GM18870 (cell line): ENCODE measurements around the gene TFPI.

Experiments used
- ATAC-seq: cut with Tn5 transposase; IDR thresholded peaks from one replicate; pipeline ENCODE4 v1.9.1; 2021; ENCODE audit warnings: moderate library complexity; ENCODE audit not compliant: unreplicated experiment

TFPI gene

DNA sequence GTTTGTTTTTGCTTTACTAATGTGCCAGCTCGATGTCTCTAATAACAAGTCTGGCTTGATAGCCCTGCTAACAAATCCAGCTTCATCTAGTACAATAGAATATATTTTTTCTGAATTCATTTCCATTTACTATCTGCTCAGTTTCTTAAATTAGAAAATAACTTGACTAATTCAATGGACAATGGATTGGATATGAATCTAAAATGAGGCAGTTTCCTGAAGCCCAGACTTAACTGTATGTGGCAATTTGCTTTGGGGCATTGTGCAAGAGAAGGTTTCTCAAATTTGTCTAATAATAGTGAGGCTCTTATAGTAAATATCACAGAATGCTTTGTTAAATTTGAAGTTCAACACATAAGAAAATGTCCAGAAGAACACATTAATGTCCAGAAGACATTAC is 132.0 kb downstream of the TFPI start:
- ATAC-seq, result no peak

DNA sequence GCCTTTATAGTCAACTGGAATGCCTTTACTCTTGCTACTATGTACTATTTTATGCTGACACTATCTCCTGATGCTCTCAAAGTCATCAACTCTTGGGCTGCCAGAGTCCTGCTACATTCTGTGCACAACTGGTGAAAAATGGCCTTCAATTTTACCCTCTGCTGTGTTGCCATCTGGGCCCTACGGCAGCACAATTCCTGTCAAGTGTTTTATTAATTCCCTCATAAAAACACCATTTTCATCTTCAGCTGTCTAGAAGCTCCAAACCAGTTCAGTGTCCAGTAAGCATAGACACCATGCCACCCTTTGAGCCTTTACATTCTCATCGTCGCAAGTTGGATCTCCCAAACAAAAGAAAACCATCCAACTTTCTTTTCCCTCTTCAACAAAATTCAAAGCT is 132.7 kb downstream of the TFPI start:
- ATAC-seq, result no peak

DNA sequence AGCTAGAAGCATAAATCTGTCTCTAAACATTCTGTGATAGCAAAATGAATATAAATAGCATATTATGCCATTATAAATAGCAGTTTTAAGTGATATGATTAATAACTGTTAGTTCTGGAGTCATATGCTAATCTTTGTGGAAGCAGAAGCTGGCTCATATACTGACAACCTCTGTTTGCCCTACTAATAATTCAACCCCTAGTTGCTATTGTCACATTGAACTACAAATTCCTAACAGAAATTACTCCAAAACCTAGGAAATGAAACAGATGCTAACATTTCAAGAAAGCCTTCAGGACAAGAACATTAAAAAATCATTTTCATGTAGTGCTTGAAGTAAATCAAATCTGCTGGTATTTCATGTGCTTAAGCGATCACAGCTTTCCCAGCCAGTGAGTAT is 134.4 kb downstream of the TFPI start:
- ATAC-seq, result no peak

DNA sequence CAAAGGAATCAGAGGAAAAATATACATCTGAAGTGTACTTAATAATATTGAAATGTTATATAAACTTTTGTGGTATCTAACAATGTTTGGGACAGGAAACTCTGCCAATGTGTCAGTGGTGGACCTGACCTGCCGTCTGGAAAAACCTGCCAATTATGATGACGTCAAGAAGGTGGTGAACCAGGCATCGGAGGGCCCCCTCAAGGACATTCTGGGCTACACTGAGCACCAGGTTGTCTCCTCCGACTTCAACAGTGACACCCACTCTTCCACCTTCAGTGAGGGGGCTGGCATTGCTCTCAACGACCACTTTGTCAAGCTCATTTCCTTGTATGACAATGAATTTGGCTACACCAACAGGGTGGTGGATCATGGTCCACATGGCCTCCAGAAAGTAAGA is 138.8 kb downstream of the TFPI start:
- no peak for ATAC-seq
